Retinal pigment epithelial cell (primary cell): ENCODE results near the gene CARD6.
"Not testable (repeated sequence)": the region's sequence is repeated elsewhere in the genome, so short reads cannot be mapped to it uniquely, and the experiment has no call there.

Source experiments
- DNase-seq: peaks from one replicate; pipeline ENCODE4 v3.0.0-alpha.2; 2010; ENCODE audit warnings: low read depth
- H3K4me3 ChIP-seq: 2 replicates; pipeline ENCODE4 v1.5.1; 2011; ENCODE audit warnings: mild to moderate bottlenecking, low read length, control low read depth, moderate library complexity
- TF ChIP-seq, protein P1 (sequence below): conservative IDR thresholded peaks from 2 replicates; pipeline ENCODE4 v1.5.1; 2011; ENCODE audit warnings: low read depth, low read length, control low read depth, inconsistent platforms

CARD6 gene

DNA sequence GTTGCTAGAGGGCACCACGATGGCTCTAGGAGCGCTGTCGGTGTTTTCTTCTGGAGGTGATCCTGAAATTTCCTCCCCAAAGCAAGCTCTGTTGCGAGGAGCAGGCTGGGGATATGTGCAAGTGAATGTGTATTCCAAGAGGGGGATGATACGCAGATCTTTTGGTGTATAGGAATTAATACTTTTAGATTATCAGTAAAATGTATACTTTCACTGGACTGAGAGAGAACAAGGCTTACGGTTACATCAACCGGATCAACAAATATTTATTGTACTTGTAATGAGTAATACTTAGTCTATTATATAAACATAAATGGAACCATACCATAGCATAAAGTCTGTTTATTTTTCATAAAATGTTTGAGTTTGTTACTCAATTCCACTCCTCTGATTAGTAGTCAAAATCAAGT is 42.4 kb upstream of the CARD6 start:
- TF ChIP-seq, protein P1, sequence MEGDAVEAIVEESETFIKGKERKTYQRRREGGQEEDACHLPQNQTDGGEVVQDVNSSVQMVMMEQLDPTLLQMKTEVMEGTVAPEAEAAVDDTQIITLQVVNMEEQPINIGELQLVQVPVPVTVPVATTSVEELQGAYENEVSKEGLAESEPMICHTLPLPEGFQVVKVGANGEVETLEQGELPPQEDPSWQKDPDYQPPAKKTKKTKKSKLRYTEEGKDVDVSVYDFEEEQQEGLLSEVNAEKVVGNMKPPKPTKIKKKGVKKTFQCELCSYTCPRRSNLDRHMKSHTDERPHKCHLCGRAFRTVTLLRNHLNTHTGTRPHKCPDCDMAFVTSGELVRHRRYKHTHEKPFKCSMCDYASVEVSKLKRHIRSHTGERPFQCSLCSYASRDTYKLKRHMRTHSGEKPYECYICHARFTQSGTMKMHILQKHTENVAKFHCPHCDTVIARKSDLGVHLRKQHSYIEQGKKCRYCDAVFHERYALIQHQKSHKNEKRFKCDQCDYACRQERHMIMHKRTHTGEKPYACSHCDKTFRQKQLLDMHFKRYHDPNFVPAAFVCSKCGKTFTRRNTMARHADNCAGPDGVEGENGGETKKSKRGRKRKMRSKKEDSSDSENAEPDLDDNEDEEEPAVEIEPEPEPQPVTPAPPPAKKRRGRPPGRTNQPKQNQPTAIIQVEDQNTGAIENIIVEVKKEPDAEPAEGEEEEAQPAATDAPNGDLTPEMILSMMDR = peak; percentile 23
- DNase-seq = no peak
- H3K4me3 ChIP-seq = peak overlapping the region; percentile 93

GRCh38 chr5:40799258-40799657 is 41.9 kb upstream of the CARD6 start:
- no peak for DNase-seq
- peak overlapping the region; percentile 93 for H3K4me3 ChIP-seq
- TF ChIP-seq, protein P1 = no peak

DNA sequence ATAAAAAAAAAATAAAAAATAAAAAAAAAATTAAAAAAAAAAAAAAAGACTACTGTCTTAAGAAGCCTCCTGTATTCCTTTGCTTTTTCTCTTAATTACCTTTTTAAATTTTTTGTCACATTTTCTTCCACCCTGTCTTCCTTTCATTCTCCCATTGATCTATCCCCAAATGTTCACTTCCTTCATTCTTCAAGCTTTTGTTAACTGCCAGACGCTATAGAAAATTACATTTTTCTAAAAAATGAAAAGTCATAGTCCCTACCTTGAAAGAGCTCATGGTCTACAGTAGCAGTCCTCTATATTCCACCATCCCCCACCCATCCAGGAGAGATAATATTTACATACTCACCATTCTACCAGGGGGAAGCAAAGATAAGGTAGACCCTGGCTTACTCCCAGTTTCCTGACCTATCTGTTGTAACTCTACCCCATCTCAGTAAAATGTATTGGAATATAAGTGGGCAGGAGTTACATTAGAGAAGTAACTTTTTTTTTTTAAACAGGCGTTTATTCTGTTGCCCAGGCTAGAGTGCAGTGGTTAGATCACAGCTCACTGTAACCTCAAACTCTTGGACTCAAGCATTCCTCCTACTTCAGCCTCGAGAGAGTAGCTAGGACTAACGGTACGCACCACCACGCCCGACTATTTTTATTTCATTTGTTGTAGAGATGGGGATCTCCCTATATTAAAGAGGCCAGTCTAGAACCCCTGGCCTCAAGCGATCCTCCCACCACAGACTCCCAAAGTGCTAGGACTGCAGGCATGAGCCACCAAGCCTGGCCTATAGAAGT is 39.2 kb upstream of the CARD6 start:
- no peak for DNase-seq
- TF ChIP-seq, protein P1 = no peak
- no peak overlapping the region for H3K4me3 ChIP-seq

- no peak overlapping the region for H3K4me3 ChIP-seq
- no peak for DNase-seq
- TF ChIP-seq, protein P1 = no peak
These were observed 29.0 kb upstream of the CARD6 start for GRCh38 chr5:40812125-40812524.

DNA sequence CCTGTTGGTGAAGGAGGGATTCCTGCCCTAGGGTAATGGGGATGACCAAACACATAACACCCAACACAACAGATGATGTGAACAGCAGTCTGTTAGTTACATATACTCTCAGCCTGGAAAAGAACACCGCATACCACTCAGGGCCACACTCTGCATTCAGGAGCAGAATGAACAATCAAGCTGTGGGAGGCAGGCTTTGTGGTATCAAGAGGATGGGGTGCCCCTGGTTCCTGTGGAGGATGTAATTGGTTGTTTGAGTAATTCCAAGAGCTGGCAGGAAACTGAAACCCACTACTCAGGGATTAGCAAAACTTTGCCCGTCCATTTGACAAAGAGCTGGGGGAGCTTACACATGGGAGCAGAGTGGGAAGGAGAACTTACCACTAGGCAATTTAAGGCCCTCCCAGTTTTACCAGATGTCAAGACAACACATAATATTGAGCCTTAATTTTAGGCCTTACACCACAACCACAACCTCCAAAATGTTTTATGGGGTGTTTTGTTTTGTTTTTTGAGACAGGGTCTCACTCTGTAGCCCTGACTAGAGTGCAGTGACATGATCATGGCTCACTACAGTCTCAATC is 27.4 kb upstream of the CARD6 start:
- TF ChIP-seq, protein P1 = no peak
- no peak for DNase-seq
- no peak overlapping the region for H3K4me3 ChIP-seq

- DNase-seq = no peak
- TF ChIP-seq, protein P1 = no peak
- H3K4me3 ChIP-seq = no peak overlapping the region
These were observed 17.7 kb upstream of the CARD6 start for GRCh38 chr5:40823459-40823858.

DNA sequence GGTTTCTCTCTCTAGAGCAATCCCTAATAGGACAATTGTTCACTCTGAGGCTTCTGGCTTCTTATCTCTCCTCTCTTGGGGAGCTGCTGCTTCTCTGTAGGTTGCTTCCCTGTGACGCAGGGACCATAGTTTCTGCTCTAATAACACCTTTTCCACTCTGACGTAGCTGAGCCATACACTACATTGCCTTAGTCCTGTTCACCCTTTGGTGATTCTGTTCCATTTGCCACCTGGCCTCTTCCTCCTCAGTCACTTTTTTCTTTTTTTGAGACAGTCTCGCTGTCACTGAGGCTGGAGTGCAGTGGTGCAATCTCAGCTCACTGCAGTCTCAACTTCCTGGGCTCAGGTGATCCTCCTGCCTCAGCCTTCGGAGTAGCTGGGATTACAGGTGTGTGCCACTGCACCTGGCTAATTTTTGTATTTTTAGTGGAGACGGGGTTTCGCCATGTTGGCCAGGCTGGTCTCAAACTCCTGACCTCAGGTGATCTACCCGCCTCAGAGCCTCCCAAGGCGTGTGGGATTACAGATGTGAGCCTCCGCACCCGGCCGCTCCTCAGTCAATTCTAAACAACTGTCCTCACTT is 15.6 kb upstream of the CARD6 start:
- not testable (repeated sequence) for DNase-seq, H3K4me3 ChIP-seq
